Suppressor macrophage treated with lipopolysaccharide for 4 hours (primary cell): ENCODE data around the gene ITM2C.

ENCODE experiments used
- DNase-seq: peaks from one replicate; pipeline ENCODE4 v3.0.0-alpha.2; 2020

Gene ITM2C

DNA sequence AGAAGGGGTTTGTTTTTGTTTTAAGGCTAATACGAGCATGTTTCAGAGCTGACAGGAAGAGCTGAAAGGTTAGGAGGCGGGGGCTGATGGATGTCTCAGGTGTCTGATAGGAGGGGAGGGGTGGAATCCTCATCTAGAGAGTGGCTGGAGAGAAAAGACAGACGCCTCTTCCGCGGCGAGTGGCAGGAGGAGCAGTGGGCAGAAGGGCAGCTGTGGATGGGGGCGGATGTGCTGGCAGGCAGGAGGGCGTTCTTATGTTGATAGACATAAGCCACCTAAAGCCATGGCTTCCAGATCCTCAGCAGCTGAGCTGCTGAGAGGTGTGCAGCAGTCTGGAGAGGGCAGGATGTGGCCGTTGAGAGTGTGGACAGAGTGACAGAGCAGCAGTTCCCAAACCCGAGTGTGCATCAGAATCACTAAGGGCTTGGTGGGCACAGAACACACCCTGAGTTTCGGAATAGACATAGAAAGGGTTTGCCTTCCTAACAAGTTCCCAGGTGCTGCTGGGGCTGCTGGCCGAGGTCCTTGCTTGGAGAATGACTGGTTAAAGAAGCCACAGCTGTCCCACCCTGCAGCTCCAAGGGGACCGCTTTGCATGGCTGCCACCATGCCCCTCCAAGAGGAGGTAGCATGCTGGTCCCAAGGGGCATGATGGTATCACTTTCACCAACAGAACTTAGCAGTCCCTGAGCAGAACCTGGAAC is 3.0 kb upstream of the ITM2C start:
- no peak for DNase-seq

GRCh38 chr2:230862292-230862691 is 2.5 kb upstream of the ITM2C start:
- no peak for DNase-seq

GRCh38 chr2:230863031-230863430 is 1.7 kb upstream of the ITM2C start:
- DNase-seq = no peak

GRCh38 chr2:230863442-230864121 is 1.2 kb upstream of the ITM2C start:
- no peak for DNase-seq

- no peak for DNase-seq
These were observed 579 bp upstream of the ITM2C start for GRCh38 chr2:230864122-230864604.

DNA sequence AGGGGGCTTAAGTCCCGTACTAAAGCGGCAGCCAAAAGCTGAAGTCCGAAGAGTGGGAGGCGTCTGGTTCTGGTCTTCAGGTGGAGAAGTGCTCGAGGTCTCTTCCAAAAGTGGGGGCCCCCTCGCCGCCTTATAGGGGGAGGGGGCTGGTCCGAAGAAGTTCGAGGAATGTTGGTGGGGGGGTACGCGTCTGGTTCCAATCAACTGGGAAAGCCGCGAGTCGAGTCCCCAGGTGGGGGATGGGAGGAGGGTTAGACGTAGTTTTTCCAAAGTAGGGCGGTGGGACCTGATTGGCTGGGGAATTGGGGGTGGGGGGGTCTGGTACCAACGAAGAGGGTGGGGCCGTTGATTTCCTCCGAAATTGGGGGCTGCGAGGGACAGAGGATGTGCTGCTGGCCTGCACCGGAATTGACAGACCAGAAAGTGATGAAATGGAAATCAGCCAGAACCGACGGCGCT is 594 bp downstream of the ITM2C start:
- DNase-seq = no peak

- DNase-seq = no peak
These were observed 1.3 kb downstream of the ITM2C start for GRCh38 chr2:230865766-230866755.

GRCh38 chr2:230866756-230867523 is 2.2 kb downstream of the ITM2C start:
- peak; percentile 46 for DNase-seq

GRCh38 chr2:230868161-230868946 is 3.6 kb downstream of the ITM2C start:
- no peak for DNase-seq

DNA sequence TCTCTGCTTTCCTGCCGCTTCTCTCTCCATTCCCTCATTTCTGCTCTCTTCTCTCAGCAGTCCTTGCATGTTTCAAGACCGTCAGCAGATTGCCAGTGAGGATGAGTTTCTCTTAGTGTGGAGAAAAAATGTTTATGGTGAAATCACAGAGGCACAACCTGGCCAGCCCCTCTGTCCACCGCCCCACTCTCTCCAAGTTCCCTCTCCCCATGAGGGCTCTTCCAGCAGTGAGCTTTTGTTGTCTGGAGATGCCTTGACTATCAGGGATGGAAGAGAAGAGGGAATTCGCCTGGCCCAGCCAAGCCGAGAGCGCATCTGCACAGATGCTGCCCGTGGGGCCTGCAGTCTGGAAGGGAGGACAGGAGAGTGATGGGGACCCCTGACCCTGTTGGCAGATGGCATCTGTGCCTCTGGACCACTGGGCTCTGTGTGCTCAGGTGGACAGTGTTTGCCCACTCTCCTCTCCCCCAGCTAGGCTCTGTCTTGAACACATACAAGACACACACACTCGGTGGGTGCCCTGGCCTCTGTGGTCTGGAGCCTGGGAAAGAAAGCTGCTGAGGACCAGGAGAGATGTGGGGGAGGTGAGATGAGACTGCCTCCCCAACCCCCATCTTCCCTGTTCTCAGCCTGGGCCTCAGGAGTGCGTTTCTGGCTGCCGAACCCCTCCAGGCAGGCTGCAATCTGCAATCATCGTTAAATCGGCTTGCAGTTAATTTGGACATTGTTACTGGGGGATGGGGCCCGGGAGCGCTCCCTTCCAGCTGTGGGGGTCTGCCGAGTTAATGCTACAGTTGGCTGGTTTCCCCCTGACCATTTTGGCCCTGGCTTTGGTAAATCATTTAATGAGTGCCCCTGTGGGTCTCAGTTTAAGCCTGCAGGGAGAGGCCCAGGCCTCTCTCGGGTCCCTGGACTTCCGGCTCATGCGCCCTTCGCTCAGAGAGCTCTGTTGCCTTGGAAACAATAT is 4.5 kb downstream of the ITM2C start:
- DNase-seq = no peak

DNA sequence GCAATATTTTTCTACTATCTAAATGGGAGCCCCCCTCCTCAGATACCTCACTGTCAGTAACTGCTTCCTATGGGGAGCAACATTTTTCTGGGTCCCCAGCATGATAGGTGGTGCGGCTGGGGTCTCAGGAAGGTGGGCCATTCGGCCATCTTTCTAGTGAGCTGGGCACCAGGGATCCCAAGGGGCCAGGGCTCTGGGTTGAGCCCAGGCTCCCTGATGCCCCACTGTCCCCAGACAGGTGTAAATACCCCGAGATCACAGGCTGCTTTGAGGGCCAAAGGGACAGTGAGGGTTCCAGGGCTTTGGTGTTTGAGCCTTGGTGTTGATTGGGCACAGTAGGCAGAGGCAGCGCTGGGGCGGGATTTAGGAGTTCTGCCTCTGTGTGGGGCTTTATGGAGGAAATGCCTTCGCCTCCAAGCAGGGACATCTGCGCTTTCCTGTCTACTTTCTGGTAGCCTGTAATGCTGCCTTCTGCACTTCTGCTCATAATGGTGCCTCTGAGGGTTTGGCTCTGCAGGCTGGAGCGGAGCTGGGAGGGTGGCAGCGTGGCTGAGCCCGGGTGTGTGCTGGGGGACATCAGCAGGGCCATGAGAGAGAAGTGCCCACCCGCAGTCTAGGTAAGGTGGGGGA is 5.3 kb downstream of the ITM2C start:
- no peak for DNase-seq

- DNase-seq = peak; percentile 34
These were observed 6.0 kb downstream of the ITM2C start for GRCh38 chr2:230870544-230871360.

- no peak for DNase-seq
These were observed 6.8 kb downstream of the ITM2C start for GRCh38 chr2:230871361-230872150.

- DNase-seq = no peak
These were observed 7.6 kb downstream of the ITM2C start for GRCh38 chr2:230872151-230872967.

DNA sequence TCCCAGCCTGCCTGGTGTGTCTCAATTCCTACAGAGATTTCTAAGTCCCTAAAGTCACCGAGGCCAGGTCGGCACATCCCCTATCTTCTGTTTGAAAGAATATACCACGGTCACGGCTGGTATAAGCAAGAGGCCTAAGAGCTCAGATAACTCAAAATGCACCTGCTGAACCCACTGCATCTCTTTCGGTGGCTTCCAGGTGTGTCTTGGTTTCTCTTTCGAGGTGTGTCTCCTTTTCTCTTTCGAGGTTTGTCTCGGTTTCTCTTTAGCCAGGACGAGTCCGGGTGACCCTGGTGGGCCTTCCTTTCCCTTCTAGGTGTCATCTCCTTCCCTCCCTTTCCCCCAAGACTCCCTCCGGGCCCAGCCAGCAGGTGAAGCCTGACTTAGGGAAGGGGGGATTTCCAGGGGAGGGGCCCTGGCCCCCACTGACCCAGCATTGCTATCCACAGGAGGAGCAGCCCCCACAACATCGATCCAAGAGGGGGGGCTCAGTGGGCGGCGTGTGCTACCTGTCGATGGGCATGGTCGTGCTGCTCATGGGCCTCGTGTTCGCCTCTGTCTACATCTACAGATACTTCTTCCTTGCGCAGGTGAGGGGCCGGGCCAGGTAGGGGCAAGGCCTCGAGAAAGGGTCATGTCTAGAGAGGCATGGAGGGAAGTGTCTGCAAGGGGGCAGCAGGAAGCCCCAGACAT is 8.4 kb downstream of the ITM2C start:
- no peak for DNase-seq

- no peak for DNase-seq
These were observed 9.1 kb downstream of the ITM2C start for GRCh38 chr2:230873661-230874401.
